Measurements from ENCODE around the gene PRG2. TPM values are rescaled to one million over a fixed set of nuclear protein-coding genes. Genes with fewer than 3 reads are reported as not detected.

Gene PRG2
- total RNA-seq, 1 donor from 2014 or later, result not detected

GRCh38 chr11:57395905-57396623 lies 5.6 kb upstream of the PRG2 start:
- no peak overlapping the region for H3K27ac Mint-ChIP-seq (ENCODE audit: unreplicated experiment)

GRCh38 chr11:57394203-57394965 lies 3.9 kb upstream of the PRG2 start:
- DNase-seq (ENCODE audit: low spot score), result no peak
- Mint-ChIP-seq H3K27me3 (ENCODE audit: low read depth) (peaks cover 39% of the 10 kb centered on the region), H3K36me3 (ENCODE audit: low read depth) (no peaks in the 10 kb centered on the region), H3K4me3 (ENCODE audit: unreplicated experiment) (no peak overlapping the region), H3K4me1 (ENCODE audit: low read depth) (no peaks in the 10 kb centered on the region), H3K27ac (ENCODE audit: unreplicated experiment) (no peak overlapping the region), H3K9me3 (ENCODE audit: low read depth) (no peaks in the 10 kb centered on the region)
- TF ChIP-seq, protein P1, sequence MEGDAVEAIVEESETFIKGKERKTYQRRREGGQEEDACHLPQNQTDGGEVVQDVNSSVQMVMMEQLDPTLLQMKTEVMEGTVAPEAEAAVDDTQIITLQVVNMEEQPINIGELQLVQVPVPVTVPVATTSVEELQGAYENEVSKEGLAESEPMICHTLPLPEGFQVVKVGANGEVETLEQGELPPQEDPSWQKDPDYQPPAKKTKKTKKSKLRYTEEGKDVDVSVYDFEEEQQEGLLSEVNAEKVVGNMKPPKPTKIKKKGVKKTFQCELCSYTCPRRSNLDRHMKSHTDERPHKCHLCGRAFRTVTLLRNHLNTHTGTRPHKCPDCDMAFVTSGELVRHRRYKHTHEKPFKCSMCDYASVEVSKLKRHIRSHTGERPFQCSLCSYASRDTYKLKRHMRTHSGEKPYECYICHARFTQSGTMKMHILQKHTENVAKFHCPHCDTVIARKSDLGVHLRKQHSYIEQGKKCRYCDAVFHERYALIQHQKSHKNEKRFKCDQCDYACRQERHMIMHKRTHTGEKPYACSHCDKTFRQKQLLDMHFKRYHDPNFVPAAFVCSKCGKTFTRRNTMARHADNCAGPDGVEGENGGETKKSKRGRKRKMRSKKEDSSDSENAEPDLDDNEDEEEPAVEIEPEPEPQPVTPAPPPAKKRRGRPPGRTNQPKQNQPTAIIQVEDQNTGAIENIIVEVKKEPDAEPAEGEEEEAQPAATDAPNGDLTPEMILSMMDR (IDR thresholded peaks at IDR 0.05), result no peak

More at GRCh38 chr11:57395905-57396623, 5.6 kb upstream of the PRG2 start:
- Mint-ChIP-seq H3K4me1 (ENCODE audit: low read depth) (no peaks in the 10 kb centered on the region), H3K4me3 (ENCODE audit: unreplicated experiment) (no peak overlapping the region), H3K9me3 (ENCODE audit: low read depth) (no peaks in the 10 kb centered on the region), H3K36me3 (ENCODE audit: low read depth) (no peaks in the 10 kb centered on the region), H3K27me3 (ENCODE audit: low read depth) (peaks cover 26% of the 10 kb centered on the region)
- no peak for DNase-seq (ENCODE audit: low spot score)
- TF ChIP-seq, protein P1 (IDR thresholded peaks at IDR 0.05), result no peak

DNA sequence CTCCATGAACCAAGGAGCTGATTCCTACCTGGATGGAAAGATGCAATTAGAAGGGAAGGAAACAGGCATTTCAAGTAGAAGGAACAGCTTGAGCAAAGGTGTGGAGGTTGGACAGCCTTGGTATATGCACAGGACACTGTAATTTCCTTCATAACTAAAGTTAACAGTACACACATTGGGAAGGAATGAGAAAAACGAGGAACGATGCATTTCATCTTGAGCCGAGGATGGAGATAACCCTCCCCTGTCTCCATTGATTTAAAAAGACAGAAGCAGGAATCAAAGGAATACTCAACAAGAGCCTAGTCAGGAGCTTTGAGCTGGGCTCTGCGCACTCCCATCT lies 2.3 kb upstream of the PRG2 start:
- Mint-ChIP-seq H3K4me1 (ENCODE audit: low read depth) (no peaks in the 10 kb centered on the region), H3K36me3 (ENCODE audit: low read depth) (no peaks in the 10 kb centered on the region), H3K27me3 (ENCODE audit: low read depth) (peaks cover 51% of the 10 kb centered on the region), H3K9me3 (ENCODE audit: low read depth) (no peaks in the 10 kb centered on the region), H3K27ac (ENCODE audit: unreplicated experiment) (no peak overlapping the region), H3K4me3 (ENCODE audit: unreplicated experiment) (no peak overlapping the region)
- DNase-seq (ENCODE audit: low spot score), result no peak
- TF ChIP-seq, protein P1 (IDR thresholded peaks at IDR 0.05), result no peak

- Mint-ChIP-seq H3K4me1 (ENCODE audit: low read depth) (no peaks in the 10 kb centered on the region), H3K27me3 (ENCODE audit: low read depth) (peaks cover 51% of the 10 kb centered on the region)
Measured at GRCh38 chr11:57392066-57392762, 1.8 kb upstream of the PRG2 start.

DNA sequence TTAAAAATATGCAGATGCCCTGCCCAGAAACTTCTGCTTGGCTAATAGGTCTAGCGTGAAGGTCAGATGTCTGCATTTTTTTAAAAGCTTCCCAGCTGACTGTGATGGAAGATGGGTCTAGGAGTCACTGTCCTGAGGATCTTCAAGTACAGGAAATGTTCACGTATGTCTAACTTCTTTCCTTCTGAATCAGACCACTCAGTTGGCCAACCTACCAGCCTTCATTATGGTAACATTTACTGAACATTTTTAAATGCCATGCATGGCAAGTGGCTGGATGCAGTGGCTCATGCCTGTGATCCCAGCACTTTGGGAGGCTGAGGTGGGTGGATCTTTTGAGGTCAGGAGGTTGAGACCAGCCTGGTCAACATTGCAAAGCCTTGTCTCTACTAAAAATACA lies 1.1 kb upstream of the PRG2 start:
- Mint-ChIP-seq H3K4me3 (ENCODE audit: unreplicated experiment) (no peak overlapping the region), H3K27me3 (ENCODE audit: low read depth) (peaks cover 52% of the 10 kb centered on the region), H3K36me3 (ENCODE audit: low read depth) (no peaks in the 10 kb centered on the region), H3K9me3 (ENCODE audit: low read depth) (no peaks in the 10 kb centered on the region), H3K27ac (ENCODE audit: unreplicated experiment) (no peak overlapping the region), H3K4me1 (ENCODE audit: low read depth) (no peaks in the 10 kb centered on the region)
- DNase-seq (ENCODE audit: low spot score), result no peak
- TF ChIP-seq, protein P1 (IDR thresholded peaks at IDR 0.05), result no peak

More at GRCh38 chr11:57392066-57392762, 1.8 kb upstream of the PRG2 start:
- no peak overlapping the region for H3K27ac Mint-ChIP-seq (ENCODE audit: unreplicated experiment)
- H3K9me3 Mint-ChIP-seq (ENCODE audit: low read depth), result no peaks in the 10 kb centered on the region
- no peak overlapping the region for H3K4me3 Mint-ChIP-seq (ENCODE audit: unreplicated experiment)
- no peak for DNase-seq (ENCODE audit: low spot score)
- TF ChIP-seq, protein P1 (IDR thresholded peaks at IDR 0.05), result no peak
- H3K36me3 Mint-ChIP-seq (ENCODE audit: low read depth), result no peaks in the 10 kb centered on the region

Data from chondrocyte (in vitro differentiated cells).